ENCODE measurements around the gene CDK5RAP1.

Gene CDK5RAP1

DNA sequence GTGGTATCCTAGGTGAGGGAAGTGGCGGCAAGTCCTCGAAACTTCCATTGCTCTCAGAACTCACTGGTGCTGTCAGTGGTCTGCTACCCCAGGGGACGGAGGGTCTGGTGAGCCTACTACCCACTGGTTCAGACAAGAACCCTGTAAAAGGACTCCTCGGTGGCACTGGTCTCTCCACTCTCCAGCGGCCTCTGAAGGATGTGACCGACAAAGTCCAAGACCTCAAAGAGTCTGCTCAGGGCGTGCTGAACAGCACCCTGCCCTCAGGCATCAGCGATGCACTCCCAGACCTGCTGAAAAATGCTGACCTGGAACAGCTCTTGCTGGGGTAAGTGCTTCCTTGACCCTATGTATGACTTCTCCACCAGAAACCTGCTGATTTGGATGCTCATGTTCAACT is 51.8 kb downstream of the CDK5RAP1 start:
- no peaks in the 10 kb centered on the region for H3K27me3 ChIP-seq (ENCODE audit: insufficient read depth, low read length)
- no peak overlapping the region for H3K23ac ChIP-seq (ENCODE audit: low read length)
- H3K4ac ChIP-seq (ENCODE audit: low read depth, low read length), result no peak overlapping the region
- peaks cover 3% of the 10 kb centered on the region for H3K79me1 ChIP-seq (ENCODE audit: low read length)
- H2BK12ac ChIP-seq (ENCODE audit: low read length), result no peak overlapping the region
- H2AFZ ChIP-seq (ENCODE audit: insufficient read depth, low read length, poor library complexity), result no peak overlapping the region
- no peak overlapping the region for H2AK5ac ChIP-seq (ENCODE audit: low read length)
- no peak overlapping the region for H4K8ac ChIP-seq (ENCODE audit: low read depth, low read length)
- no peak overlapping the region for H3K4me3 ChIP-seq (ENCODE audit: low read depth, low read length)
- peak in 1 of 2 donors; percentile 32 for DNase-seq
- H3K18ac ChIP-seq (ENCODE audit: low read length), result no peak overlapping the region
- H3K14ac ChIP-seq (ENCODE audit: low read length), result no peak overlapping the region
- H3K9me3 ChIP-seq (ENCODE audit: insufficient read depth, low read depth, low read length), result no peaks in the 10 kb centered on the region
- H3K9ac ChIP-seq (ENCODE audit: low read length), result no peak overlapping the region
- WGBS (ENCODE audit: extremely low coverage, insufficient coverage, insufficient read length), result no CpG with 5 or more reads among the region's 8 CpGs
- no peak overlapping the region for H4K12ac ChIP-seq (ENCODE audit: low read depth, low read length)
- no peak overlapping the region for H2BK120ac ChIP-seq (ENCODE audit: insufficient read depth, low read length, poor library complexity)
- H2BK5ac ChIP-seq (ENCODE audit: low read depth, low read length, poor library complexity), result no peak overlapping the region
- H3K4me1 ChIP-seq (ENCODE audit: control insufficient read depth in 1 of 2, insufficient read depth in 2 of 2, low read length in 2 of 2), result peaks cover 12 to 23% of the 10 kb centered on the region in 2 experiments
- H3K36me3 ChIP-seq (ENCODE audit: control insufficient read depth in 1 of 2, insufficient read depth in 2 of 2, low read length in 2 of 2), result peaks cover 0 to 3% of the 10 kb centered on the region in 2 experiments
- H3K79me2 ChIP-seq (ENCODE audit: control insufficient read depth, insufficient read depth, low read length, poor library complexity), result no peaks in the 10 kb centered on the region
- no peak overlapping the region for H4K91ac ChIP-seq (ENCODE audit: low read depth, low read length)
- H3K4me2 ChIP-seq (ENCODE audit: low read length), result no peak overlapping the region
- no peak overlapping the region for H3K27ac ChIP-seq (ENCODE audit: low read depth, low read length)

- H3K9ac ChIP-seq (ENCODE audit: low read length), result no peak overlapping the region
- no peak overlapping the region for H2AFZ ChIP-seq (ENCODE audit: insufficient read depth, low read length, poor library complexity)
- peaks cover 0 to 3% of the 10 kb centered on the region in 2 experiments for H3K36me3 ChIP-seq (ENCODE audit: control insufficient read depth in 1 of 2, insufficient read depth in 2 of 2, low read length in 2 of 2)
- no peak overlapping the region for H4K91ac ChIP-seq (ENCODE audit: low read depth, low read length)
- no peak overlapping the region for H4K8ac ChIP-seq (ENCODE audit: low read depth, low read length)
- H2AK5ac ChIP-seq (ENCODE audit: low read length), result peak overlapping the region; percentile 37
- no peaks in the 10 kb centered on the region for H3K79me2 ChIP-seq (ENCODE audit: control insufficient read depth, insufficient read depth, low read length, poor library complexity)
- no peaks in the 10 kb centered on the region for H3K9me3 ChIP-seq (ENCODE audit: insufficient read depth, low read depth, low read length)
- no peak overlapping the region for H3K18ac ChIP-seq (ENCODE audit: low read length)
- no peak for DNase-seq
- no peak overlapping the region for H3K14ac ChIP-seq (ENCODE audit: low read length)
- H3K4ac ChIP-seq (ENCODE audit: low read depth, low read length), result no peak overlapping the region
- H3K79me1 ChIP-seq (ENCODE audit: low read length), result peaks cover 3% of the 10 kb centered on the region
- H2BK5ac ChIP-seq (ENCODE audit: low read depth, low read length, poor library complexity), result no peak overlapping the region
- no peak overlapping the region for H3K4me3 ChIP-seq (ENCODE audit: low read depth, low read length)
- no peak overlapping the region for H2BK12ac ChIP-seq (ENCODE audit: low read length)
- no peaks in the 10 kb centered on the region for H3K27me3 ChIP-seq (ENCODE audit: insufficient read depth, low read length)
- H3K27ac ChIP-seq (ENCODE audit: low read depth, low read length), result no peak overlapping the region
- peaks cover 12 to 23% of the 10 kb centered on the region in 2 experiments for H3K4me1 ChIP-seq (ENCODE audit: control insufficient read depth in 1 of 2, insufficient read depth in 2 of 2, low read length in 2 of 2)
- H3K4me2 ChIP-seq (ENCODE audit: low read length), result no peak overlapping the region
- no peak overlapping the region for H4K12ac ChIP-seq (ENCODE audit: low read depth, low read length)
- no peak overlapping the region for H2BK120ac ChIP-seq (ENCODE audit: insufficient read depth, low read length, poor library complexity)
- no peak overlapping the region for H3K23ac ChIP-seq (ENCODE audit: low read length)
- no CpG with 5 or more reads among the region's 11 CpGs for WGBS (ENCODE audit: extremely low coverage, insufficient coverage, insufficient read length)
These were observed 53.0 kb downstream of the CDK5RAP1 start for GRCh38 chr20:33348136-33348937.

DNA sequence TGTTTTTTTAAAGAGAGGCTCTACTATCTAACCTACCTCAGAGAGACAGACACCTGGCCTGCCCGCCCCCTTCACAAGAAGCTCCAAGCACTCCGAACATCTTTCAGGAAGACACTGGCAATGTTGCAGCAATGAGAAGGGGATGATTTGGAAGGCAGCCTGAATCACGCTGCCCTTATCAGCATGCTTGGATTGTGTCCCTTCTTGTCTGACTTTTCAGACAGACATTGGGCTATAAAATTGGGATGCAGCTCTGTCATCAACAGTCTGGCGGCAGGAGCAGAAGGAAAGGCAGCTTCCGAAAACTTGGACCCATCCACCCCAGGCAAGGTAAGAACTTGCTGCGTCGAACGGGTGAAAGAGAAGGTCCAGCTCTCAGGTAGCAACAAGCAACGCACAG is 56.0 kb downstream of the CDK5RAP1 start:
- WGBS (ENCODE audit: extremely low coverage, insufficient coverage, insufficient read length), result no CpG with 5 or more reads among the region's 9 CpGs
- peaks cover 0 to 3% of the 10 kb centered on the region in 2 experiments for H3K36me3 ChIP-seq (ENCODE audit: control insufficient read depth in 1 of 2, insufficient read depth in 2 of 2, low read length in 2 of 2)
- DNase-seq, result no peak

GRCh38 chr20:33343521-33343920 is 57.8 kb downstream of the CDK5RAP1 start:
- Histone ChIP-seq H3K4me1 (ENCODE audit: control insufficient read depth in 1 of 2, insufficient read depth in 2 of 2, low read length in 2 of 2) (no peaks in the 10 kb centered on the region), H2BK120ac (ENCODE audit: insufficient read depth, low read length, poor library complexity) (no peak overlapping the region), H3K27me3 (ENCODE audit: insufficient read depth, low read length) (no peaks in the 10 kb centered on the region), H3K4me3 (ENCODE audit: low read depth, low read length) (no peak overlapping the region), H3K36me3 (ENCODE audit: control insufficient read depth in 1 of 2, insufficient read depth in 2 of 2, low read length in 2 of 2) (no peaks in the 10 kb centered on the region), H4K12ac (ENCODE audit: low read depth, low read length) (no peak overlapping the region), H3K79me2 (ENCODE audit: control insufficient read depth, insufficient read depth, low read length, poor library complexity) (no peaks in the 10 kb centered on the region), H3K27ac (ENCODE audit: low read depth, low read length) (no peak overlapping the region), H2AFZ (ENCODE audit: insufficient read depth, low read length, poor library complexity) (no peak overlapping the region), H4K91ac (ENCODE audit: low read depth, low read length) (no peak overlapping the region), H2BK5ac (ENCODE audit: low read depth, low read length, poor library complexity) (no peak overlapping the region), H3K14ac (ENCODE audit: low read length) (no peak overlapping the region), H3K9me3 (ENCODE audit: insufficient read depth, low read depth, low read length) (no peaks in the 10 kb centered on the region), H3K4me2 (ENCODE audit: low read length) (no peak overlapping the region), H2BK12ac (ENCODE audit: low read length) (no peak overlapping the region), H3K79me1 (ENCODE audit: low read length) (no peaks in the 10 kb centered on the region), H3K9ac (ENCODE audit: low read length) (no peak overlapping the region), H2AK5ac (ENCODE audit: low read length) (no peak overlapping the region), H3K4ac (ENCODE audit: low read depth, low read length) (no peak overlapping the region), H3K18ac (ENCODE audit: low read length) (no peak overlapping the region), H4K8ac (ENCODE audit: low read depth, low read length) (no peak overlapping the region), H3K23ac (ENCODE audit: low read length) (no peak overlapping the region)
- no peak for DNase-seq
- no CpG with 5 or more reads among the region's 4 CpGs for WGBS (ENCODE audit: extremely low coverage, insufficient coverage, insufficient read length)

More for the DNA sequence above, 56.0 kb downstream of the CDK5RAP1 start:
- peaks cover 0 to 10% of the 10 kb centered on the region in 2 experiments for H3K4me1 ChIP-seq (ENCODE audit: control insufficient read depth in 1 of 2, insufficient read depth in 2 of 2, low read length in 2 of 2)
- no peak overlapping the region for H2BK12ac ChIP-seq (ENCODE audit: low read length)
- no peaks in the 10 kb centered on the region for H3K79me2 ChIP-seq (ENCODE audit: control insufficient read depth, insufficient read depth, low read length, poor library complexity)
- no peak overlapping the region for H2BK120ac ChIP-seq (ENCODE audit: insufficient read depth, low read length, poor library complexity)
- no peaks in the 10 kb centered on the region for H3K79me1 ChIP-seq (ENCODE audit: low read length)
- H3K4ac ChIP-seq (ENCODE audit: low read depth, low read length), result no peak overlapping the region
- H3K4me2 ChIP-seq (ENCODE audit: low read length), result no peak overlapping the region
- no peak overlapping the region for H3K14ac ChIP-seq (ENCODE audit: low read length)
- H3K9me3 ChIP-seq (ENCODE audit: insufficient read depth, low read depth, low read length), result no peaks in the 10 kb centered on the region
- H4K12ac ChIP-seq (ENCODE audit: low read depth, low read length), result no peak overlapping the region
- no peak overlapping the region for H3K4me3 ChIP-seq (ENCODE audit: low read depth, low read length)
- H3K27me3 ChIP-seq (ENCODE audit: insufficient read depth, low read length), result no peaks in the 10 kb centered on the region
- H3K23ac ChIP-seq (ENCODE audit: low read length), result no peak overlapping the region
- no peak overlapping the region for H4K8ac ChIP-seq (ENCODE audit: low read depth, low read length)
- H4K91ac ChIP-seq (ENCODE audit: low read depth, low read length), result no peak overlapping the region
- H3K9ac ChIP-seq (ENCODE audit: low read length), result no peak overlapping the region
- H2AFZ ChIP-seq (ENCODE audit: insufficient read depth, low read length, poor library complexity), result no peak overlapping the region
- no peak overlapping the region for H3K18ac ChIP-seq (ENCODE audit: low read length)
- H2BK5ac ChIP-seq (ENCODE audit: low read depth, low read length, poor library complexity), result no peak overlapping the region
- no peak overlapping the region for H3K27ac ChIP-seq (ENCODE audit: low read depth, low read length)
- H2AK5ac ChIP-seq (ENCODE audit: low read length), result no peak overlapping the region
